Measurements from ENCODE around the gene CSE1L. TPM values are rescaled to one million over a fixed set of nuclear protein-coding genes. Genes with fewer than 3 reads are reported as not detected.
"Not testable (repeated sequence)": the region's sequence is repeated elsewhere in the genome, so short reads cannot be mapped to it uniquely, and the experiment has no call there.

CSE1L gene
- total RNA-seq, 3 donors from 2014 or later, result 22.4 to 40.0 (median 32.9) TPM

DNA sequence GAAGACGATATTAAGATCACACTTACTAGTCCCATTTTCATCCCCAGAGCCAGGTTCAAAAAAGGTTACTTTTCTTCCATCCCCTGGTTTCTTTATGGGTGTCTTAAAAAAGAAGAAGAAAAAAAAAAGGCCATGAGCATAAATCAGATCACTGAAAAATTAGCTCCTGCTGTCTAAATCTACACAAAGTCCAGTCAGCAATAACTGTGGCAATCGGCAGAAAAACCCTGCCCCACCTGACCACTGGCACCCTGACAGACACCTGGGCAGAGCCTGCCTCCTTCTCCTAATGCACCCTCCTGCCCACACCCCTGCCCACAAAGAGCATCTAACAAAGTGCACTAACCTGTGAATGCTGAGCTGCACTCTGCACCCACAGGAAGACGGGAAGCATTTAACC lies 72.2 kb downstream of the CSE1L start:
- no peak overlapping the region for H3K4me3 ChIP-seq
- no peaks in the 10 kb centered on the region for H3K4me1 ChIP-seq (ENCODE audit: low read depth)
- TF ChIP-seq, protein P1, sequence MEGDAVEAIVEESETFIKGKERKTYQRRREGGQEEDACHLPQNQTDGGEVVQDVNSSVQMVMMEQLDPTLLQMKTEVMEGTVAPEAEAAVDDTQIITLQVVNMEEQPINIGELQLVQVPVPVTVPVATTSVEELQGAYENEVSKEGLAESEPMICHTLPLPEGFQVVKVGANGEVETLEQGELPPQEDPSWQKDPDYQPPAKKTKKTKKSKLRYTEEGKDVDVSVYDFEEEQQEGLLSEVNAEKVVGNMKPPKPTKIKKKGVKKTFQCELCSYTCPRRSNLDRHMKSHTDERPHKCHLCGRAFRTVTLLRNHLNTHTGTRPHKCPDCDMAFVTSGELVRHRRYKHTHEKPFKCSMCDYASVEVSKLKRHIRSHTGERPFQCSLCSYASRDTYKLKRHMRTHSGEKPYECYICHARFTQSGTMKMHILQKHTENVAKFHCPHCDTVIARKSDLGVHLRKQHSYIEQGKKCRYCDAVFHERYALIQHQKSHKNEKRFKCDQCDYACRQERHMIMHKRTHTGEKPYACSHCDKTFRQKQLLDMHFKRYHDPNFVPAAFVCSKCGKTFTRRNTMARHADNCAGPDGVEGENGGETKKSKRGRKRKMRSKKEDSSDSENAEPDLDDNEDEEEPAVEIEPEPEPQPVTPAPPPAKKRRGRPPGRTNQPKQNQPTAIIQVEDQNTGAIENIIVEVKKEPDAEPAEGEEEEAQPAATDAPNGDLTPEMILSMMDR (IDR thresholded peaks at IDR 0.05), result no peak
- H3K9me3 ChIP-seq, result no peaks in the 10 kb centered on the region
- DNase-seq, result no peak
- peaks cover 4% of the 10 kb centered on the region for H3K36me3 ChIP-seq (ENCODE audit: low read depth)
- intact Hi-C loops (cut with DNase I, micrococcal nuclease), result no loop called here
- ATAC-seq, result no peak

GRCh38 chr20:49119988-49120387 lies 73.9 kb downstream of the CSE1L start:
- ATAC-seq, result no peak
- TF ChIP-seq, protein P1 (IDR thresholded peaks at IDR 0.05), result no peak
- no peaks in the 10 kb centered on the region for H3K9me3 ChIP-seq
- intact Hi-C loops (cut with DNase I, micrococcal nuclease), result no loop called here
- no peak overlapping the region for H3K4me3 ChIP-seq
- peaks cover 4% of the 10 kb centered on the region for H3K36me3 ChIP-seq (ENCODE audit: low read depth)
- DNase-seq, result no peak
- H3K4me1 ChIP-seq (ENCODE audit: low read depth), result no peaks in the 10 kb centered on the region

GRCh38 chr20:49122920-49123319 lies 76.8 kb downstream of the CSE1L start:
- DNase-seq (no peak), ATAC-seq (no peak)
- Histone ChIP-seq H3K4me1 (ENCODE audit: low read depth) (no peaks in the 10 kb centered on the region), H3K4me3 (no peak overlapping the region), H3K9me3 (no peaks in the 10 kb centered on the region), H3K36me3 (ENCODE audit: low read depth) (no peaks in the 10 kb centered on the region)
- TF ChIP-seq, protein P1 (IDR thresholded peaks at IDR 0.05), result no peak
- intact Hi-C loops (cut with DNase I, micrococcal nuclease), result no loop called here

DNA sequence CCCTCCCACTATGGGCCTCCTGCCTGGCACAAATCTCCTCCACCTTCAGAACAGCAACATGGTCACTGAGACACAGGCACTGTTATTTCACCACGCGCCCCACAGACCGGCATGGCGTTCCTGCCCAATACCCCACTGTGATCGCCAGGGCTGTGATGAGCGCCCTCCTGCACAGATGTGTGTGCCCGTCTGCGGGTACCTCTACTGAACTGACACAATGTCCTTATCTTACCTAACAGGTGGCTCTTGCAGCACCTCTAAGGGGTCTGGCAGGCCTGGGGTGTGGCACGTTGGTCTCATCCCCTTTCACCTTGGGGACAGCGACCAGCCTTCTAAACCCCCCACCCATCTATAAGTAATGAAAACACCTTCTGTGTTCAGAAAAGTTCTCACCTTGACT lies 77.9 kb downstream of the CSE1L start:
- Histone ChIP-seq H3K4me3 (no peak overlapping the region), H3K36me3 (ENCODE audit: low read depth) (no peaks in the 10 kb centered on the region), H3K9me3 (no peaks in the 10 kb centered on the region), H3K4me1 (ENCODE audit: low read depth) (no peaks in the 10 kb centered on the region)
- intact Hi-C loops (cut with DNase I, micrococcal nuclease), result no loop called here
- DNase-seq, result no peak
- TF ChIP-seq, protein P1 (IDR thresholded peaks at IDR 0.05), result no peak
- ATAC-seq, result no peak

DNA sequence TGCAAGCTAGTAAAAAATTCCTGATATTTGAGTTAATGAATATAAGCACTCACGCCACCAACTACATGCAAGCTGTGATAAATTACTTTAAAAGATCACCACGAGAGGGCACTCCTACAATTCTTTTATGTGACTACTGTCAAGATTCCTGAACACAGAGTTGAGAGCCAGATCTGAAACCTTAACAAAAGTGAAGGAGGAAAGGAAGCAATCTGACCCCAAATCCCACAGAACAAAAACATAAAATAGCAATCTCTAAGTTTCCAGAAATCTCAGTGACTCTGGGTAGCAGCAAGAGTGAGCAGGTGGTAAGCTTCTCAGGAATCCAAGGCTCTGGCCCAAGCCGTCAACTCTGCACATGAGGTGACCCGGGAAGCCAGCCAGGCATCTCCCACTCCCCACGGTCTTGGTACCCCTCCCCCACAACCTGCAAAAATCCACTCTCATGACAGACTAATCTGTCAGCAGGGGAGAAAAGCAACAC lies 86.9 kb downstream of the CSE1L start:
- no peak overlapping the region for H3K4me3 ChIP-seq
- intact Hi-C loops (cut with DNase I, micrococcal nuclease), result loop anchor here in 1 of 2 donors (5.0 kb wide), 1 partner anchor 84 kb away; the partner anchor contains the start of gene DDX27
- no peaks in the 10 kb centered on the region for H3K4me1 ChIP-seq (ENCODE audit: low read depth)
- TF ChIP-seq, protein P1 (IDR thresholded peaks at IDR 0.05), result no peak
- DNase-seq (peak in 1 of 3 donors; percentile 66), ATAC-seq (peak; percentile 80)
- no peaks in the 10 kb centered on the region for H3K9me3 ChIP-seq
- H3K36me3 ChIP-seq (ENCODE audit: low read depth), result no peaks in the 10 kb centered on the region

DNA sequence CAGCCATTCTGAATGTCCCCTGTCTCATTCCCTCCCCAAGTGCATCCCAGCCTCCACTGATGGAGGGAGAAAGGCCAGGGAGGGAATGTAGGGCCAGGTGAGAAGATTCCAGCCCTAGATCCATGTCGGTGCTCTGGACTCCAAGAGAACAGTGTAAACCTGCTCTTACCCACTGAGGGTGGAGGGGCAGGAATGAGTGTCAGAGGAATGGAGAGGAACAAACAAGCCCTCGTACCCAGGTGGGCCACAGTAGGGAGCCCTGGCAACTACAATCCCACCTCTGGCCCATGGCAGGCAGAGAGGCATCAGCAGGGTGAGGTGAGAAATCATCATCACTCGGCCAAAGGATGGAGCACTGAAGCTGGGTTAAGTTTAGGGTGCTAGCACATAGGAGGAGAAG lies 87.5 kb downstream of the CSE1L start:
- Histone ChIP-seq H3K36me3 (ENCODE audit: low read depth) (no peaks in the 10 kb centered on the region), H3K4me3 (no peak overlapping the region), H3K9me3 (no peaks in the 10 kb centered on the region), H3K4me1 (ENCODE audit: low read depth) (no peaks in the 10 kb centered on the region)
- TF ChIP-seq, protein P1 (IDR thresholded peaks at IDR 0.05), result no peak
- DNase-seq (no peak), ATAC-seq (no peak)
- intact Hi-C loops (cut with DNase I, micrococcal nuclease), result loop anchor here in 1 of 2 donors (5.0 kb wide), 1 partner anchor 84 kb away; the partner anchor contains the start of gene DDX27

DNA sequence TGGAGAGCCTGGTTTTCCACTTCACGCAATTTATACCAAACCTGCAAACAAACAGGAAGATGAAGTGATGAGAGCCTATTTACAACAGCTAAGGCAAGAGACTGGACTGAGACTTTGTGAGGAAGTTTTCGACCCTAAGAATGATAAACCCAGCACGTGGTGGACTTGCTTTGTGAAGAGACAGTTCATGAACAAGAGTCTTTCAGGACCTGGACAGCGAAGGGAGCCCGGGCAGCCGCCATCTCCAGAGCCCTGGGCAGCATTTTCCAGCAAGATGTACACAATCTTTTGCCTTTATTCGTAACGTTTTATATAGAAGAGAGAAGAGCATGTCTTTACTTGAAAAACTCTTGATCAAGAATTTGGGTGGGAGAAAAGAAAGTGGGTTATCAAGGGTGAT lies 88.7 kb downstream of the CSE1L start:
- intact Hi-C loops (cut with DNase I, micrococcal nuclease), result loop anchor here in 1 of 2 donors (5.0 kb wide), 1 partner anchor 83 kb away; the partner anchor contains the start of gene DDX27
- H3K4me1 ChIP-seq (ENCODE audit: low read depth); H3K36me3 ChIP-seq (ENCODE audit: low read depth); H3K4me3 ChIP-seq; DNase-seq; ATAC-seq; H3K9me3 ChIP-seq: not testable (repeated sequence)

Data from mucosa of descending colon (tissue), 3 donors.